GM19463 (cell line): ENCODE results near the gene ANXA6.

Experiments
- ATAC-seq: cut with Tn5 transposase; IDR thresholded peaks from one replicate; pipeline ENCODE4 v1.9.1; 2021; ENCODE audit warnings: mild to moderate bottlenecking, moderate library complexity; ENCODE audit not compliant: unreplicated experiment

ANXA6 gene

DNA sequence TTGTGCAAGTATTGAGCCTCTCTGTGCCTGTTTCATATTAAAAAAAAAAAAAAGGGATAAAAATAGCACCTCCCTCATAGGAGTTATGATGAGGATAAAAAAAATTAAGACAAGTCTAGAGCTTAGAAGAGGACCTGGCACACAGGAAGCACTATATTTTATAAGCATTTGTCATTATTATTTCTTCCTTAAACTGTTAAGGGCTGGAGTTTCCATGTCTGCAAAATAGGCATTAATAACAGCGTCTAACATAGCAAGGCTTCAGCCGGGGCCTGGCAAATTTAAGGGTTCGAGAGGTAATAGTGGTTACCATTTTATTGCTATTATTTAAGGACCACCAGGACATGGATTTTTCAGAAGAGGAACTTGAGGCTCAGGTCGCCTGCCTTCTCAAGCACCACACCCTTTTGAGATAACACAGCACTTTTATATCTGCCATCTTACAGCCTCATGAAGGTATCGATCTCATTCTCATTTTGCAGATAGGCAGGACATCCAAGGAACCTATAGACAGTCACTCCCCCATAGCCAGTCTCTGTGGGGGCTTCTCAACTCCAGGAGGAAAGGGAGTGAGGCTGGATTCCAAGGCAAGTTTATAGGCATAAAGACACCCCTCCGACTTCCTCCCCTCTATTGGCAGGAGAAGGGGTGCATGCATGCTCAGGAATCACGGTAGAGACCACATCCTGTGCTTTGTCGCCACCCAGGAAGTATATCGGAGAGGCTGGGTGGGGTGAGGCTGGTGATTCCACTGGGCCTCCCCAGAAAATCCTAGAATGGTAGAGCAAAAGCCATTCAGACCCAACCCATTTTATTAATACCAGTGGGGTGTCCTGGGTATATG is 2.4 kb downstream of the ANXA6 start:
- peak; percentile 16 for ATAC-seq

DNA sequence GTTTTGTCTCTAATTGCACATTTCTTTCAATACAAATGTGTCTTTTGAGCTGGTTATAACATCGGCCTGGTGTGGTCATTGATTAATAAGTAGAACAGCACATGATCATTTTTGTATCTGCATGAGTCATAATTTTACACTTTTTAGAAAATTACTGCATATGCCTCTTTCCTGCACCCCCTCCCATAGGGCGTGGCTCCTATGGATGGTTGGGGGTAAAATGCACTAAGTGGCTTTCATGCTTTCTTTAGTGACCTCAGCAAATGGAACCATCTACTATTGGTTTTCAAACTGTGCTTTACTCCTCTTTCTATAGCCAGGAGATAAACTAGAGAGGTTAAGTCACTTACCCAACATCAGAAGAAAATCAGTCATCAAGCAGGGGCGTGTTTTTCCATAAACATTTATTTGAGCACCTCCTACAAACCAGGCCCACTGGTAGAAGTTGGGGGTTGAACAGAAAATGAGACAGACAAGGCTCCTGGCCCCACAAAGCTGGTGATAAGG is 3.8 kb downstream of the ANXA6 start:
- ATAC-seq, result no peak

DNA sequence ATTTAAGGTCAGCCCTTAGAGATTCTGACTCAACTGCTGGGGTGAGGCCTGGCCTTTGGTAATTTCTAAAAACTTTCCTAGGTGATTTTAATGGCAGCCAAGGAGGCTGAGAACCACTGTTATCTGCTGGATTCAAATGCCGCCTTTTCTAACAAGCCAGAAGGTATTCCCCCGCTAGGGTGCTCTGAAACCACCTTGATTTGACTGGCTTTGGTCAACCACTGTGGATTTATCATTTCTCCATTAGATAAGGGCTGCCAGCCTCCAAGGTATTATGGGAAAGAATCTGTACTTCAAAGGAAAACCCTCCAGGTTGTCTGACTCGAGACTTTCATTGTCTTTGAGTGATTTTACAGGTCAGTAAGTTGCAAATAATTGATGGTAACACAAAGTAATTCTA is 4.3 kb downstream of the ANXA6 start:
- ATAC-seq, result no peak

DNA sequence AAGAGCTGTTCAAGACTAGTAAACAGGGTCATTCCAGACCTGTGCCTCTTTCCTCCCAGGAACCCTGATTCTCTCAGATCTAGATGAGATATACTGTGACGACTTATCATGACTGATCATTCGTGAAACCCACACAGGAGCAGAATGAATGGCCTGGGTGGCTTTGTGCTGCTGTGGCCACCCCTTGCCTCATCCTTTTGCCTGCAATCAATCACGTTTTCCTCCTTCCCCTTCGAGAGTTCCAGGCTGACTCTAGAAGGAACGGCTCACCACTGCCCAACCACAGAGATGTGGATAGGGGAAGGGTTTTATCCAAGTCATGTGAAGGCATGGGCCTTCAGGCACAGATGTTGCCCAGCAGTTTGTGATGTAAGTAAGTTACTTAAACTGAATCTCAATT is 5.8 kb downstream of the ANXA6 start:
- peak; percentile 33 for ATAC-seq

DNA sequence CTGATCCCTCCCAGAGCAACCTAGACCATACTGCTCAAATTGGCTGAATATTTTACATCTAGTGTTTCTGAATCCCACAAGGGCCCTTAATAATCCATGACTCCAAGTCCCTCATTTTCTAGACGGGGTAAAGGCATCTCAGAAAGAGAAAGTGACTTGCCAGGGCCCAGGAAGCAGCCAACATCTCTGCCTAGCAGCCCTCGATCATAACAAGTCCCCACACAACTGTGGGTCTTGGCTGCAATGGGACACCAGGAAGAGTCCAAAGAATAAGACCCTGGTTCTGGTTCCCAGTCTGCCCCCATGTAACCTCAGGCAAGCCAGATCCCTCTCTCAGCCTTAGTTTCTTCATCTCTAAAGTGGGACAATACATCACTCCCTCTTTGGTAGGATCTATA is 6.3 kb downstream of the ANXA6 start:
- no peak for ATAC-seq

DNA sequence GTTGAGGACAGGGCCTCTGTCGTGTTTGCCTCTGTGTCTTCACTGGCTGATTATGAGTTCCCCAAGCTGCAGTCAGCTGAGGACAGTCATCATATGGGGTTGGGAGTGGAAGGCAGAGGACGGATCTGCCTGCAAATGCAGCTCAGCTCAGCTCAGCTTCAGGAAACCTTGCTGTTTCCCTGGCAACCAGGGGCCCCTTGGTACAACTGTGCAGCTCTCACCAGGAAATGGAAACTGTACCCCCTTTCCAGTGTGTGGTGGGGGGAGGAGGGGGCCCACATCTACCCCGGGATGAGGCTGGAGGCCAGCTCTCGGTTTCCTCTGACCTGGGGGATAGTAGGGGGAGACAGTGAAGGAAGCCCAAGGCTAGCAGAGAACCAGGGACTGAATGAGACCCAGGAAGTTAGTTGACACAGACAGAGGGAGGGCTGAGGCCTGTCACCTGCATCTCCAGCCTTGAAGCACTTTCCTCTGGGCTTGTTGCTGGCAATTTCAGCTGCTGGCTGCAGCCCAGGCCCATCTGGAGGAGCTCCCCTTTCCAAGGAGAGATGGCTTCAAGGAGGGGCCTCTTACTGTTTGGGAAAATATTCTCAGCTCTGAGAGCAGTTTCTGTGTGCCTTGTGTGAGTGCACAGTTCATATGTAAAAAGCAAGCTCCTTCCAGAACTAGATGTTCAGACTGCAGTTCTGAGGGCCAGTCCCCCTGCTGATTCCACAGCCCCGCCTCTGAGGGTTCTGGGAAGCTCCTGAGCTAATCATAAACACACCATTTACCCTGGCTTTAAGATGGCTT is 6.9 kb downstream of the ANXA6 start:
- ATAC-seq, result peak; percentile 39

DNA sequence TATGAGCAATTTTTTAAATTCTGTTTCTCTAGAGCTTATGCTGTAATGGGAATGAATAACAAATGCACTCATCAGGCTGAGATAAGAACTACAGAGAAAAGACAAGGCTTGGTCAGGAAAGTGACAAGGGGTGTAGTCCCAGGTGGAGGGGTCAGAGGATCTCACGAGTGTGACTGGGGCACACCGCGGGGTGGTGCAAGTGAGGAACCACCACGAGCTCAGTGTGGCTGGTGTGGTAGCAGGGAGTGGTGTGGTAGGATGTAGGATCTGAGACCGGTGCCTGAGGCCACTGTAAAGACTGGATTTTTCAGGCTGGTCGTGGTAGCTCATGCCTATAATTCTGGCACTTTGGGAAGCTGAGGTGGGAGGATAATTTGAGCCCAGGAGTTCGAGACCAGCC is 9.0 kb downstream of the ANXA6 start:
- ATAC-seq, result no peak

DNA sequence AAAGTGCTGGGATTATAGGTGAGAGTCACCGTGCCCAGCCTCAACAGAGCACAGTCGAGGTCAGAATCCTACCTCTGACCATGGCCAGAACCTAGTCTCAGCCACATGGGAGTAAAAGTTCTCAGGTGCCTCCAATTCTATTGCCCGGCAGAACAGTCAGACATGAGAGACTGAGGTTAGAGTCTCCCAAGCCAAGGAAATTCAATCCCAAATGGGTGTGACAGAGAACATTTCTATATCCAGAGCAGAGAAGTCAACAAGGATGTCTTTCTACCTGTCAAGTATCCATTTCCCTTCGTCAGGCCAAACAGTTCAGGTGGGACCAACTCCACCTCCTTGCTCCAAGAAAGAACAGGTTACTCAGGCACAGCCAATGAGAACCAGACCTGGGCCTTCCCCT is 10.5 kb downstream of the ANXA6 start:
- ATAC-seq, result no peak

DNA sequence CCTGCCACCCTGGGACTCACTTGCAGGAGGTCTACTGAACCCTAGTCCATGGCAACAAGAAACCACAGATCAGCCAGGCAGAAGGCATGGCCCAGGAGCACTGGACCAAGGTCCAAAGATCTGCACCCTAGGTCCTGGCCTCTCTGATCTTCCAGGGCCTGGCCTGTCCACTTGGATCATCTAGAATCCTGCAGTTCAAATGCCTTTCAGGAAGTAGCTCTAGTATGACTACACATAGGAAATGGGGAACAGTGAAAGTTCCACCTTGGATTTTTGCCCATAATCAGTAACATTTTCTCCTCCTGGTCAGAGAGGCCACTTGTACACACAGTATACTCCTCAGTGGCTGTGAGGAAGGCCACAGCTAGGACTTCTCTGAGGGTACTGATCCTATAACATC is 11.5 kb downstream of the ANXA6 start:
- no peak for ATAC-seq

DNA sequence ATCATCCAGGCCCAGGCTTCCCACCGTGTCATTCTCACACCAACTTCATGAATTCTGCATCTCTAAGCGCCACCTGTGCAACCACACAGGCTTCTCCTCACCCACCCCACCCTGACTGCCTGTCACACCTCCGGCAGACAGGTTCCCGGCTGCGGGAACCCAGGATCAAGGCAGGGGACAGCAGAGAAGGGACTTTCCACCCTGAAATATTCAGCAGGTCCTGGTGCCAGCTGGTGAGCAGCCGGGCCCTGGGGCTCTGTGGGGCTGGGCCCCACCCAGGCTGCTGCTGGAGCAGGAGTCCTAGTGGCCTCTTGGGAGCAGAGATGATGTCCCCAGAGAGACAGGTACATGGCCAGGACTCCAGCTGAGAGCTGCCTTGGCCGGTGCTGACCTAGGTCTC is 12.7 kb downstream of the ANXA6 start:
- peak; percentile 43 for ATAC-seq

DNA sequence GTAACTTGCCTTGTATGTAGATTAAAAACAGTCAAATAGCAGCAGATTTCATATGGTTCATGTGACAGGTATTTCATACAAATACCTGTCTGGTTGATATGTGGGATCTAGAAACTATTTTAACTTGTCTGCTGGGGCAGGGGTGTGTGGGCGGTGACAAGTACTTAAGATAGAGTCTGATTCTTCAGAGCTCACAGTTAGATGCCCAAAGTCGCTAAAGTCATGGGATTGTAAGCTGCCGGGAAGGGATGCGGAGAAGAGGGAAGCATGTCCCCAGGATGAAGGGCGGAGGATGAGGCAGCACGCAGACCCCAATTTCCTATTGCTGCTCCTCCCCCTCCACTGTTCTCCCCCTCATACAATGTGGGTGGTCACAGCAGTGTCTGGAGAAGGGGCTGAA is 13.3 kb downstream of the ANXA6 start:
- ATAC-seq, result no peak

DNA sequence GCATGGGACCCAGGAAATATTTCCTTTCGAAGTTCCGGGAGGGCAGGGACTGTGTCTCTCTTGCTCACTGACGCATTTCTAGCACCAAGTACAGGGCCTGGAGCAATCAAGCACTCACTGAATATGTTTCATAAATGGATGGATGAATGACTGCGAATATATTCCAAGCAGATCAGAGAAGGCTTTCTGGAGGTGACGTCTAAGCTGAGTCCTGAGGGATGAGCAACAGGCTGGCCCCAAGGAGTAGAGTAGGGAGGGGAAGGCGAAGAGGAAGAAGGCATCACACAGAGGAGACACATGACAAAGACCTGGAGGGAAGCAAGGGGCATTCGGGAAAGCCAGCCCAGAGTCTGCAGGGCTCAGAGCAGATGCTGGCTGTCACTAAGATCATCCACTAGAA is 13.9 kb downstream of the ANXA6 start:
- no peak for ATAC-seq

DNA sequence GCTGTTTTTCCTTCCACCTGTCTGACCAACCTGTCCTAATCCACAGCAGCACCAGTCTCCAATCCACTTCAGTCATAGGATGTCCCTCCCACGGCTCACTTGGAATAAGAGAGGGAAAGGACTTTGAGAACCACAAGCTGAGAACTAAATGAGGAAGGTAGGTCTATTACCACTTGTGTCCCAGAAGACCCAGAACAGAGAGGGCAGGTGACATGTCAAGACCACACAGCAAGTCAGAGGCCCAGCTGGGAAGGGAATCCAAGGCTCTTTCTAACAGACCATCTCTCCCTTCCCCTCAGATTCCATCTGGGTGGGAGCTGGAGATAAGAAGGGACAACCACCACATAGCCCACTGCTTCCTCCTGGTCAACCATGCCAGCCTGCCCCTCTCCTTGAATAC is 14.6 kb downstream of the ANXA6 start:
- ATAC-seq, result no peak

DNA sequence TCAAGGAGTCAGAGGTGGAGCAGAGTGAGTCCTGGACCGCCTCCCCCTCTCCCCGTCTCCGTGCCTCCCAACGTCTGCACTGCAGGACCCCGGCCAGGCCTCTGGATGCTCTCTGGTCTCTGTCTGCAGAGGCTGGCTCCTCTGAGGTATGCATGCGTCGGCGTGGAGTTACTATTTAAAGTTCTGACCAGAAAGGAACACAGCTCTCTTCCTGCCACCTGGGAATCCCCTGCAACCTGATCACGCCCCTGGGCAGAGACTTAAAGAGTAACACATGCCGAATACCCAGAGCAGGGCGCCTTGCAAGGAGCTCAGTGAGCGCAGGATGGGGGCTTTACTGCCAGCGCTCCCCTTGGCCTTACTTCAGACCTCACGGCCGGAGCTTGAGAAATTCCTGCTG is 16.0 kb downstream of the ANXA6 start:
- peak; percentile 89 for ATAC-seq

DNA sequence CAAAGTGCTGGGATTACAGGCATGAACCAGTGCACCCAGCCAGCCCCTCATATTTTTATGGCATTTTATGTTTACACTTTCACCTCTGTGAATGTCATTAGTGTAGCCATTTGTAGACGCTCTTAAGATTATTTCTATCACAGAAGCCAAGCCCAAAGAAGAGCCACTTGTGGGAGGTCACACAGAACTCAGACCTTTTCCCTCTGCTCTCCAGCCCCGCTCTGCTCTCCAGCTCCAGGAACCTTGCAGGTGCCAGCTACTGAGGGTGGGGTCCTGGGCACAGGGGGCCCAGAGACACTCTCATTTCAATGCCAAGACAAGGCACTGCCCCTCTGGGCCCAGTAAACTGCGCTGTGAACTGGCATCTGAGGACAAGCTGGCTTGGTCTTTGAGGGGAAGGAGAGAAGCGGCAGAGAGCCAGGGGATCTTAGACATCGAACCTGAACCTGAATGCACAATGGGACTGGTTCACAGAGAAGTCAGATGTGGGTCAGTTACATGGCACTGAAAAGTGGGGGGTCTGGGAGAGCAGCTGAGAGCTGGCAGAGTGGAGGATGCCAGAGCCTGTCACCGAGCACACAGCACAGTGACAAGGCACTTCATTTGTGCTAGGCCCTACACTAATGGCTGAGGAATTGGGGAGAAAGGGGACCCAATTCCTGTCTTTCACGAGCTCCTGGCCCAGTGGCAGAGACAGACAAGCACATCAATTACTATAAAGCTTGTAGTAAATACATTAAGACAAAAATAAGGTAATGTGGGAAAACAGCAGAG is 16.7 kb downstream of the ANXA6 start:
- ATAC-seq, result no peak

DNA sequence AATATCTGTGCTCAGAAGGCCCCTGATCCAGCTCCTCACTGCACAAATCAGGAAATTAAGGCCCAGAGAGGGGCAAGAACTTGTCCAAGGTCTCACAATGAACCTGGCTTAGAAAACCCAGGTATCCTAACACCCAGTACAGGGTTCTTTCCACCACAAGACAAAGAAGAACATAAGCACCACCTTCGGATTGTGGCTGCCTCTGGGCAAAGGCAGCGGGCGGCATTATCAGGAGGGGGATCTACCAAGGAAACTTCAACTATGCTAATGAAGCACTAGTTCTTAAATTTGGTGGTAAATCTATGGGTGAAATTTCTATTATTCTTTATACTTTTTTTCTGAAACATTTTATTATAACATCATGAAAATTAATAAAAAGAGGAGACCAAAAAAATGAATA is 17.9 kb downstream of the ANXA6 start:
- ATAC-seq, result no peak

DNA sequence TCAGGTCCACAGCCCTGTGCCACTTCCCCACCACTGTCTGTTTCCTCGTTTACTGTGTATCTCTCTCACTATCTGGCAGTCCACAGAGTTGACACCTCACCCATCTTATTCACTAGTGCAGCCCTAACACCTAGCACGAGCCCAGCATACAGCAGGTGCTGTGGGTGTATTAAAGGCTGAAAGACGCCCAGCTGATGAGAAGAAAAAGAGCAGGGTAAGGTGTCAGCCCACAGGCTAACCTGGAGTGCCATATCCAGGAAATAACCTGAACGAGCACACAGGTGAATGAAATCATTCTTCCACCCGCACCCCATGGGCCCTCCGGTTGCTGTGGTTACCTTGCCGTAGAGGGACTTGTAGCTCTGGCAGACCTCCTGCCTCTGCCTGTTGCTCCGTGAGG is 18.6 kb downstream of the ANXA6 start:
- no peak for ATAC-seq

DNA sequence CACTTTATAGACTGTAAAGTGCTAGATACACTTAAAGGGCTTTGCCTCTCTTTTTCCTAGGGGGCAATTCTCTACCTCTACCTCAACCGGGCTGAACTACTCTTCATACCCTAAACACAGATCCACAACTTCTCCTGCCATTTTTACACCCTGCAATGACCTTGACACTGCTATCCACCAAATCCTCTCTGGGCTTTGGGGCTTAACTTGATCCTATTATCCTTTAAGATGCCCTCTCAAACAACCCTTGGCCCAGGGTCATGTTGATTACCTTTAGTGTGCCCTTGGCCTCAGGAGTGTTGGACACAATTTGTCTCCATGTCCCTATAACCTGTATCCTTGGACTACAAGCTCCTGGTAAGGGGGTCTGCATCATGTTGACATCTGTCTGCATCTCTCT is 19.5 kb downstream of the ANXA6 start:
- ATAC-seq, result no peak

DNA sequence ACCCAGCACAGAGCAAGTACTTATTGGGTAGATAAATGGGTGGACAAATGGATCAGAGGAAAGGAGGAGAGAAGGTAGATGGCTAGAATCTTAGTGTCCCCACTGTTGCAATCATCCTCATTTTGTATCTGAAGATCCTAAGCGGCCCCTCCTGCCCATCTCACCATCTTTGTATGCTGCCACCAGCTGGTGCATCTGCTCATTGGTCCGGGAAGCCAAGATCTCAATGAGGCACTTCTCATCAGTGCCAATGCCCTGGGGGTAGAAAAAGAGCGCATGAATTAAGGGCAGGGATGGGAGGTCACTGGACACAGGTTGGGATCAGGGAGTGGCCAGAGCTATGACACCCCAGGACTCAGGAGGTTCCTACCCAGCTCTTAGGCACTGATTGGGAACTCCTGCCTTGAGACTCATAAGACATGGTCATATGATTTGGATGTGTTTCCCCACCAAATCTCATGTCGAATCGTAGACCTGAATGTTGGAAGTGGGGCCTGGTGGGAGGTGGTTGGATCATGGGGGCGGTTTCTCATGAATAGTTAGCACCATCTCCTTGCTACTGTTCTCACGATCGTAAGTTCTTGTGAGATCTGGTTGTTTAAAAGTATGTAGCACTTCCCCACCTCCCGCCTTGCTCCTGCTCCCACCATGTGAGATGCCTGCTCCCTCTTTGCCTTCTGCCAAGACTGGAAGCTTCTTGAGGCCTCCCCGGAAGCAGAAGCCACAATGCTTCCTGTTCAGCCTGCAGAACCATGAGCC is 20.3 kb downstream of the ANXA6 start:
- no peak for ATAC-seq

DNA sequence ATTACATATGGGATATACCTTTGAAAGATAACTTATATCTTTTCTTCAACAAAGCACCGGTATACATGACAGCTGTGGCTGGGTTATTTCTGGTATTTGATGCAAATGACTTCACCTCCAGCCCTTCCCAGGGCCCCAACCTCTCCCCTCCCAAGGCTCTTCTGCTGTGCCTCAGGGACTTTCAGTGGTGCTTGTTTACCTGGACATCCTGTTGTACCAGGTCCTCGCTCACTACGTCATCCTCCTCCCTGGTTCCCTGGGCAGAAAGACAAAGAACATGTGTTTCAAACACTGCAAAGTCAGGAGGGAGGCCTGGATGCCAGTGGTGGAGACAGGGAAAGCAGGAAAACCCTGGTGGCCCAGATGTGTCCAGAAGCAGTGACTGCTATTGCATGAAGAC is 23.4 kb downstream of the ANXA6 start:
- peak; percentile 82 for ATAC-seq

DNA sequence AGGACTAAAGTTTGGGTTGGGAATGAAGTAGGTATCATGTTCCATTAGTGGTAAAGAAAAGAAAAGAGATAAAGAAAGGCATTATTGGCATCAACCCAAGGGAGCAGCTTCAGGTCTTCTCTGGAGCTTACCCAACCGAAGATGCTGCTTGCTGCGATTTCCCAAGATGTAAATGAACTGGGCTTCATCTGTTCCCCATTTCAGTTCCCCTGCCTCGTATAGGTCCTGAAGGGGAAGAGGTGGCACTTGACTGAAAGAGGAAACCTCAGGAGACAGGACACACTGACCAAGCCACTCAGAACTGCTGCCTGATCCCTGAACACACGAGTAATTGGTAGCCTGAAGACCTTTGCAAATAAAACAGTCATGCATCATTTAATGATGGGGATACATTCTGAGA is 24.6 kb downstream of the ANXA6 start:
- no peak for ATAC-seq
